BLaER1 (cell line): ENCODE measurements around the gene ARL6IP5.

Source experiments
- H3K27ac ChIP-seq: shearing (Covaris generic); formaldehyde crosslinking; 2 replicates; pipeline ENCODE4 v1.8.1; 2022
- H3K27me3 ChIP-seq: shearing (Covaris generic); formaldehyde crosslinking; 2 replicates; pipeline ENCODE4 v1.8.1; 2022
- H3K36me3 ChIP-seq: shearing (Covaris generic); formaldehyde crosslinking; 2 replicates; pipeline ENCODE4 v1.8.1; 2022
- H3K4me1 ChIP-seq: shearing (Covaris generic); formaldehyde crosslinking; 2 replicates; pipeline ENCODE4 v1.8.1; 2022
- H3K4me2 ChIP-seq: shearing (Covaris generic); formaldehyde crosslinking; 2 replicates; pipeline ENCODE4 v1.8.1; 2022
- H3K4me3 ChIP-seq: shearing (Covaris generic); formaldehyde crosslinking; 2 replicates; pipeline ENCODE4 v1.8.1; 2022
- H3K9ac ChIP-seq: shearing (Covaris generic); formaldehyde crosslinking; 2 replicates; pipeline ENCODE4 v1.8.1; 2022
- H3K9me3 ChIP-seq: shearing (Covaris generic); formaldehyde crosslinking; 2 replicates; pipeline ENCODE4 v1.8.1; 2022
- H4K20me1 ChIP-seq: shearing (Covaris generic); formaldehyde crosslinking; 2 replicates; pipeline ENCODE4 v1.8.1; 2022
- Cebpa-rat ChIP-seq: shearing (Covaris generic); IDR thresholded peaks from 2 replicates; pipeline ENCODE4 v1.8.1; 2022

Gene ARL6IP5

GRCh38 chr3:69126999-69127398 is 42.3 kb downstream of the ARL6IP5 start:
- no peak for TF ChIP-seq Cebpa-rat
- H3K4me1 ChIP-seq, result peaks cover 23% of the 10 kb centered on the region
- no peaks in the 10 kb centered on the region for H3K9me3 ChIP-seq
- H3K27me3 ChIP-seq, result no peaks in the 10 kb centered on the region
- H3K36me3 ChIP-seq, result no peaks in the 10 kb centered on the region
- H3K4me3 ChIP-seq, result no peak overlapping the region
- no peaks in the 10 kb centered on the region for H4K20me1 ChIP-seq
- H3K9ac ChIP-seq, result no peak overlapping the region
- H3K4me2 ChIP-seq, result no peak overlapping the region
- H3K27ac ChIP-seq, result no peak overlapping the region

- no peaks in the 10 kb centered on the region for H4K20me1 ChIP-seq
- H3K27ac ChIP-seq, result no peak overlapping the region
- no peak for TF ChIP-seq Cebpa-rat
- no peaks in the 10 kb centered on the region for H3K36me3 ChIP-seq
- H3K9me3 ChIP-seq, result peaks cover 4% of the 10 kb centered on the region; the same call in 1 of the 2 replicates
- H3K4me2 ChIP-seq, result no peak overlapping the region
- peaks cover 7% of the 10 kb centered on the region for H3K4me1 ChIP-seq
- no peaks in the 10 kb centered on the region for H3K27me3 ChIP-seq
- no peak overlapping the region for H3K9ac ChIP-seq
- H3K4me3 ChIP-seq, result no peak overlapping the region
These were observed 43.8 kb downstream of the ARL6IP5 start for GRCh38 chr3:69128509-69128908.

DNA sequence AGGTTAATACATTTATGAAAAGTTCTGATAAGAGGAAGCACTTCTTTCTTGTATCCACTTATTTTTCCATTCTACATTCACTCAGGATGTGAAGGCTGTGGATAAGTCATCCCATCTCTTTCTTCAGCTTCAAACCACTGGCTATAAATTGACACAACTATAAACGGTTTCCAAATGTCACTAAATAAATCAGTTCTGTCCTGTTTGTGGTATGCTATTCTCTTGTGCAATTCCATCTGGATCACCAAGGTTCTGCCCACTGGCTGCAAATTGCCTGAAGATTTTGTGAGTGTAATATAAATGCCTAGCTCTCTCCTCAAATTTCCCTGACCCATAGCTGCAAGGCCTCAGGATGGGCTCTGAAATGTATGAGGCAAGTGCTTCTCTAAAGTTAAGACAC is 44.8 kb downstream of the ARL6IP5 start:
- H3K36me3 ChIP-seq, result no peaks in the 10 kb centered on the region
- H4K20me1 ChIP-seq, result no peaks in the 10 kb centered on the region
- H3K4me1 ChIP-seq, result peaks cover 4% of the 10 kb centered on the region
- H3K27me3 ChIP-seq, result no peaks in the 10 kb centered on the region
- no peak for TF ChIP-seq Cebpa-rat
- H3K9me3 ChIP-seq, result peaks cover 4% of the 10 kb centered on the region; the same call in 1 of the 2 replicates
- no peak overlapping the region for H3K9ac ChIP-seq
- H3K27ac ChIP-seq, result no peak overlapping the region
- H3K4me2 ChIP-seq, result no peak overlapping the region
- no peak overlapping the region for H3K4me3 ChIP-seq

- no peak overlapping the region for H3K9ac ChIP-seq
- H3K27ac ChIP-seq, result no peak overlapping the region
- H4K20me1 ChIP-seq, result no peaks in the 10 kb centered on the region
- no peaks in the 10 kb centered on the region for H3K36me3 ChIP-seq
- peaks cover 4% of the 10 kb centered on the region; the same call in 1 of the 2 replicates for H3K9me3 ChIP-seq
- no peak overlapping the region for H3K4me2 ChIP-seq
- H3K4me3 ChIP-seq, result no peak overlapping the region
- no peak for TF ChIP-seq Cebpa-rat
- H3K4me1 ChIP-seq, result peaks cover 4% of the 10 kb centered on the region
- no peaks in the 10 kb centered on the region for H3K27me3 ChIP-seq
These were observed 46.0 kb downstream of the ARL6IP5 start for GRCh38 chr3:69130689-69131088.

GRCh38 chr3:69137005-69137404 is 52.3 kb downstream of the ARL6IP5 start:
- Histone ChIP-seq H3K4me2 (no peak overlapping the region), H3K9me3 (peaks cover 4% of the 10 kb centered on the region; the same call in 1 of the 2 replicates), H4K20me1 (no peaks in the 10 kb centered on the region), H3K27me3 (no peaks in the 10 kb centered on the region), H3K4me1 (peaks cover 6% of the 10 kb centered on the region; the same call in 1 of the 2 replicates), H3K36me3 (no peaks in the 10 kb centered on the region), H3K9ac (no peak overlapping the region), H3K27ac (no peak overlapping the region), H3K4me3 (no peak overlapping the region)
- TF ChIP-seq Cebpa-rat, result no peak

- Histone ChIP-seq H4K20me1 (no peaks in the 10 kb centered on the region), H3K4me1 (peaks cover 6% of the 10 kb centered on the region; the same call in 1 of the 2 replicates), H3K4me2 (no peak overlapping the region), H3K4me3 (no peak overlapping the region), H3K27me3 (no peaks in the 10 kb centered on the region), H3K27ac (no peak overlapping the region), H3K36me3 (no peaks in the 10 kb centered on the region), H3K9ac (no peak overlapping the region), H3K9me3 (peaks cover 4% of the 10 kb centered on the region; the same call in 1 of the 2 replicates)
- no peak for TF ChIP-seq Cebpa-rat
These were observed 52.7 kb downstream of the ARL6IP5 start for GRCh38 chr3:69137412-69137811.

DNA sequence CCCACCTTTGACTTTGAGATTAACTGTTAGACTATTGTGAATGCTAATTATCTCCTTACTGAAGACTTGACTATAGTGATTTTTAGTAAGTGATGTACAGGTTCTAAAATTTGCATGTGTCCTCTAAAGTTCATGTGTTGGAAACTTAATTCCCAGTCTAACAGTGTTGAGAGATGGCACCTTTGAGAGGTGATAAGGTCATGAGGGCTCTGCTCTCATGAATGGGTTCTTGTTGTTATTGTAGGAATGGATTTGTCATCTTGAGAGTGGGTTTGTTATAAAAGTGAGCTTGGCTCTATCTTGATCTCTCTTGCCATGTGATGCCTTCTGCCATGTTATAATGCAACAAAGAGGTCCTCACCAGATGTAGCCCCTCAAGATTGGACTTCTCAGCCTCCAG is 56.6 kb downstream of the ARL6IP5 start:
- Histone ChIP-seq H3K27ac (no peak overlapping the region), H3K27me3 (no peaks in the 10 kb centered on the region), H3K4me3 (no peak overlapping the region), H3K4me1 (peaks cover 17% of the 10 kb centered on the region), H3K36me3 (no peaks in the 10 kb centered on the region), H3K9ac (no peak overlapping the region), H3K9me3 (no peaks in the 10 kb centered on the region), H3K4me2 (no peak overlapping the region), H4K20me1 (no peaks in the 10 kb centered on the region)
- no peak for TF ChIP-seq Cebpa-rat

GRCh38 chr3:69142090-69142489 is 57.4 kb downstream of the ARL6IP5 start:
- no peaks in the 10 kb centered on the region for H3K27me3 ChIP-seq
- H3K4me2 ChIP-seq, result no peak overlapping the region
- H3K9me3 ChIP-seq, result no peaks in the 10 kb centered on the region

DNA sequence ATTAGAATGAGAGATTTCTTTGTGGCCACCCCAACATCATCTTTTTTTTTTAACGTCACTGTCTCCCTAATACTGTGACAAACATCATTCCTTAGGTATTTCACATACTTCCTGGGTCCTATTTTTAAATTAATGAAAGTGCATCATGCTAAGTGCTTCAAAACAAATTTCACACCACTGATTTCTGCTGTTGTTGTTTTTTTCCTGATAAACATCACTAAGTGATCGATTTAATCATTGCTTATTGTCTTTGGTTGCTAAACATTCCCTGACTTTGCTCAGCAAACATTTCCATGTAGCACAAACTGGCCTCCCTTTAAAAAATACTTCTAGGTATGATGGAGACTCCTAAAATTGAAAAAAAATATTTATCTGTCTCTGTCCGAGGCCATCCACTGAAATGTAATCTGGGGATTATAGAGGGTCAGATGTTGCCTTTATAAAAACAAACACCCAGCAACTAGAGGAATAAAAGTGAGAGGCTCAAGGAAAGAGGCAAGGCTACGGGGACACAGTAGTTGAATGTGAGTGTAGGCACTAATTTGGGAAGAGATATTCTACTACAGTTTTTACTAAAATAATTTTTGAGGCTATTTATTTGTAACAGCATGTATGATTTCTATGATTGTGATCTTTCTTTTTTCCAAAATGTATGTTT is 58.2 kb downstream of the ARL6IP5 start:
- TF ChIP-seq Cebpa-rat, result no peak
- no peaks in the 10 kb centered on the region for H4K20me1 ChIP-seq
- no peak overlapping the region for H3K4me3 ChIP-seq
- no peak overlapping the region for H3K9ac ChIP-seq
- H3K4me2 ChIP-seq, result no peak overlapping the region
- no peaks in the 10 kb centered on the region for H3K9me3 ChIP-seq
- no peaks in the 10 kb centered on the region for H3K36me3 ChIP-seq
- no peak overlapping the region for H3K27ac ChIP-seq
- no peaks in the 10 kb centered on the region for H3K27me3 ChIP-seq
- H3K4me1 ChIP-seq, result peaks cover 17% of the 10 kb centered on the region

More at GRCh38 chr3:69142090-69142489, 57.4 kb downstream of the ARL6IP5 start:
- no peak overlapping the region for H3K9ac ChIP-seq
- no peaks in the 10 kb centered on the region for H4K20me1 ChIP-seq
- H3K4me3 ChIP-seq, result no peak overlapping the region
- no peak overlapping the region for H3K27ac ChIP-seq
- H3K4me1 ChIP-seq, result peaks cover 17% of the 10 kb centered on the region
- H3K36me3 ChIP-seq, result no peaks in the 10 kb centered on the region
- TF ChIP-seq Cebpa-rat, result no peak

GRCh38 chr3:69143612-69144011 is 58.9 kb downstream of the ARL6IP5 start:
- no peak overlapping the region for H3K4me3 ChIP-seq
- no peaks in the 10 kb centered on the region for H3K27me3 ChIP-seq
- H3K4me1 ChIP-seq, result peaks cover 17% of the 10 kb centered on the region
- H3K9me3 ChIP-seq, result no peaks in the 10 kb centered on the region
- no peak for TF ChIP-seq Cebpa-rat
- no peak overlapping the region for H3K4me2 ChIP-seq
- H3K9ac ChIP-seq, result no peak overlapping the region
- H3K36me3 ChIP-seq, result no peaks in the 10 kb centered on the region
- H3K27ac ChIP-seq, result no peak overlapping the region
- no peaks in the 10 kb centered on the region for H4K20me1 ChIP-seq
